Mesothelial cell of epicardium (in vitro differentiated cells): ENCODE results near the gene CHCHD2. TPM values are rescaled to one million over a fixed set of nuclear protein-coding genes. Genes with fewer than 3 reads are reported as not detected.
"Not testable (repeated sequence)": the region's sequence is repeated elsewhere in the genome, so short reads cannot be mapped to it uniquely, and the experiment has no call there.

ENCODE experiments used
- DNase-seq, 2 experiments: peaks; one replicate each; pipeline ENCODE4 v3.0.0; 2021; ENCODE audit warnings: low spot score in 2 of 2; ENCODE audit not compliant: unreplicated experiment in 2 of 2
- H3K27ac Mint-ChIP-seq: 2 replicates; pipeline ENCODE4 v1.8.0; 2021; ENCODE audit warnings: mixed read lengths
- H3K27me3 Mint-ChIP-seq: 2 replicates; pipeline ENCODE4 v1.8.0; 2021; ENCODE audit warnings: low read depth, mixed read lengths
- H3K36me3 Mint-ChIP-seq: 2 replicates; pipeline ENCODE4 v1.8.0; 2021; ENCODE audit warnings: mixed read lengths
- H3K4me1 Mint-ChIP-seq: 2 replicates; pipeline ENCODE4 v1.8.0; 2021; ENCODE audit warnings: mixed read lengths
- H3K4me3 Mint-ChIP-seq: 2 replicates; pipeline ENCODE4 v1.8.0; 2021; ENCODE audit warnings: mild to moderate bottlenecking, moderate library complexity, mixed read lengths
- H3K9me3 Mint-ChIP-seq: 2 replicates; pipeline ENCODE4 v1.8.0; 2021; ENCODE audit warnings: mixed read lengths
- CTCF ChIP-seq: fragments of 200-600 bp; sonication (generic); IDR thresholded peaks from one replicate; pipeline ENCODE4 v1.5.0; 2021; ENCODE audit warnings: antibody characterized with exemption; ENCODE audit not compliant: unreplicated experiment
- total RNA-seq: library from RNA; stranded (reverse); gene quantifications from 3 replicates; pipeline ENCODE4 v1.2.1, GENCODE V29; 2021

CHCHD2 gene
- total RNA-seq, 1 donor from 2014 or later, result 195 TPM

GRCh38 chr7:56099653-56100052 is 6.6 kb downstream of the CHCHD2 start:
- Mint-ChIP-seq H3K9me3 (no peaks in the 10 kb centered on the region), H3K27ac (no peak overlapping the region), H3K4me1 (peaks cover 3% of the 10 kb centered on the region), H3K27me3 (no peaks in the 10 kb centered on the region), H3K36me3 (peaks cover 26% of the 10 kb centered on the region), H3K4me3 (no peak overlapping the region)
- TF ChIP-seq CTCF, result no peak
- no peak for DNase-seq

GRCh38 chr7:56098187-56099008 is 7.9 kb downstream of the CHCHD2 start:
- H3K9me3 Mint-ChIP-seq, H3K4me3 Mint-ChIP-seq, H3K4me1 Mint-ChIP-seq, DNase-seq, H3K27ac Mint-ChIP-seq, H3K27me3 Mint-ChIP-seq: not testable (repeated sequence)
- H3K36me3 Mint-ChIP-seq, result peaks cover 22% of the 10 kb centered on the region

- H3K36me3 Mint-ChIP-seq, result peaks cover 19% of the 10 kb centered on the region
- H3K9me3 Mint-ChIP-seq, result no peaks in the 10 kb centered on the region
- H3K4me3 Mint-ChIP-seq, result no peak overlapping the region
- DNase-seq, result no peak
- H3K27ac Mint-ChIP-seq, result no peak overlapping the region
- H3K4me1 Mint-ChIP-seq, result peaks cover 3% of the 10 kb centered on the region
- TF ChIP-seq CTCF, result no peak
- H3K27me3 Mint-ChIP-seq, result no peaks in the 10 kb centered on the region
Observed at GRCh38 chr7:56097700-56098099, 8.6 kb downstream of the CHCHD2 start.

- H3K36me3 Mint-ChIP-seq, result peaks cover 8% of the 10 kb centered on the region
- no peaks in the 10 kb centered on the region for H3K9me3 Mint-ChIP-seq
- no peak within 1 kb of the TSS for H3K4me3 Mint-ChIP-seq
- peak within 1 kb of the TSS; percentile 34 for H3K27ac Mint-ChIP-seq
- no peak for DNase-seq
- peaks cover 3% of the 10 kb centered on the region for H3K4me1 Mint-ChIP-seq
- no peak for TF ChIP-seq CTCF
- H3K27me3 Mint-ChIP-seq, result no peaks in the 10 kb centered on the region
Observed at GRCh38 chr7:56092789-56093531, 13.3 kb downstream of the CHCHD2 start, which contains the start of gene PHKG1. TSS of gene PHKG1 (minus strand) at chr7:56092952. CDS start at chr7:56088941, 4,011 bp downstream.

- H3K4me3 Mint-ChIP-seq, DNase-seq, H3K4me1 Mint-ChIP-seq, H3K9me3 Mint-ChIP-seq, H3K27me3 Mint-ChIP-seq, H3K36me3 Mint-ChIP-seq, H3K27ac Mint-ChIP-seq: not testable (repeated sequence)
Observed at GRCh38 chr7:56092388-56092787, 13.9 kb downstream of the CHCHD2 start.

GRCh38 chr7:56091591-56091990 is 14.7 kb downstream of the CHCHD2 start:
- no peak overlapping the region for H3K4me3 Mint-ChIP-seq
- DNase-seq, result no peak
- H3K27me3 Mint-ChIP-seq, result no peaks in the 10 kb centered on the region
- no peak overlapping the region for H3K27ac Mint-ChIP-seq
- H3K4me1 Mint-ChIP-seq, result peaks cover 3% of the 10 kb centered on the region
- no peaks in the 10 kb centered on the region for H3K9me3 Mint-ChIP-seq
- no peak for TF ChIP-seq CTCF
- peaks cover 8% of the 10 kb centered on the region for H3K36me3 Mint-ChIP-seq
